GM13977 (cell line): ENCODE results near the gene TSEN34.
"Not testable (repeated sequence)": the region's sequence is repeated elsewhere in the genome, so short reads cannot be mapped to it uniquely, and the experiment has no call there.

Experiments used
- DNase-seq: peaks from one replicate; pipeline ENCODE4 v3.0.0; 2012; ENCODE audit warnings: low spot score
- CTCF ChIP-seq: IDR thresholded peaks from 2 replicates; pipeline ENCODE4 v1.5.1; 2012; ENCODE audit warnings: mild to moderate bottlenecking, control low read depth; ENCODE audit not compliant: insufficient read depth; ENCODE audit errors: extremely low read depth, missing control alignments
- in situ Hi-C: fragments of 300-500 bp; cut with MboI; formaldehyde crosslinking; loops from one replicate; pipeline ENCODE4 v1.12.0; 2022; ENCODE audit warnings: low sequenced_read_pairs, low pct_unique_long_range_greater_than_20kb, mixed read lengths, inconsistent platforms; ENCODE audit not compliant: unreplicated experiment

TSEN34 gene

GRCh38 chr19:54229146-54229545 is 38.0 kb downstream of the TSEN34 start:
- TF ChIP-seq CTCF: no peak
- in situ Hi-C loops: no loop called here
- no peak for DNase-seq

- no peak for DNase-seq
- no peak for TF ChIP-seq CTCF
- in situ Hi-C loops: no loop called here
Observed at GRCh38 chr19:54230031-54230430, 38.9 kb downstream of the TSEN34 start.

- in situ Hi-C loops: no loop called here
- peak; percentile 80 for DNase-seq
- peak; percentile 96 for TF ChIP-seq CTCF
Observed at GRCh38 chr19:54231077-54231931, 40.2 kb downstream of the TSEN34 start.

GRCh38 chr19:54233941-54234340 is 42.8 kb downstream of the TSEN34 start:
- DNase-seq: no peak
- in situ Hi-C loops: no loop called here
- no peak for TF ChIP-seq CTCF

GRCh38 chr19:54239491-54240371 is 48.6 kb downstream of the TSEN34 start:
- DNase-seq, in situ Hi-C loops: not testable (repeated sequence)

GRCh38 chr19:54240372-54241336 is 49.5 kb downstream of the TSEN34 start:
- in situ Hi-C loops, DNase-seq: not testable (repeated sequence)

- in situ Hi-C loops, DNase-seq: not testable (repeated sequence)
Observed at GRCh38 chr19:54242234-54242633, 51.1 kb downstream of the TSEN34 start.

GRCh38 chr19:54242646-54243045 is 51.5 kb downstream of the TSEN34 start, which contains the start of gene LILRA6:
TSS of gene LILRA6 (minus strand) at chr19:54242790.
- in situ Hi-C loops, DNase-seq: not testable (repeated sequence)

- in situ Hi-C loops, DNase-seq: not testable (repeated sequence)
Observed at GRCh38 chr19:54243809-54244208, 52.7 kb downstream of the TSEN34 start.
